ENCODE measurements around the gene LRRN1.

The LRRN1 gene

GRCh38 chr3:3799173-3800079 is at the start of gene LRRN1:
Gene LRRN1 (plus strand): TSS chr3:3799431. CDS start chr3:3844642, 45,211 bp downstream.
- in situ Hi-C loops (cut with HindIII; ENCODE audit: low sequenced_read_pairs) = no loop called here

- in situ Hi-C loops (cut with HindIII; ENCODE audit: low sequenced_read_pairs) = no loop called here
Observed at GRCh38 chr3:3753416-3753815, 45.8 kb upstream of the LRRN1 start.

- in situ Hi-C loops (cut with HindIII; ENCODE audit: low sequenced_read_pairs) = no loop called here
Observed at GRCh38 chr3:3765661-3766060, 33.6 kb upstream of the LRRN1 start.

GRCh38 chr3:3766140-3766539 is 33.1 kb upstream of the LRRN1 start:
- in situ Hi-C loops (cut with HindIII; ENCODE audit: low sequenced_read_pairs) = no loop called here

GRCh38 chr3:3771094-3771493 is 28.1 kb upstream of the LRRN1 start:
- in situ Hi-C loops (cut with HindIII; ENCODE audit: low sequenced_read_pairs) = no loop called here

GRCh38 chr3:3771567-3771966 is 27.7 kb upstream of the LRRN1 start:
- in situ Hi-C loops (cut with HindIII; ENCODE audit: low sequenced_read_pairs) = no loop called here

- in situ Hi-C loops (cut with HindIII; ENCODE audit: low sequenced_read_pairs) = no loop called here
Observed at GRCh38 chr3:3772338-3772737, 26.9 kb upstream of the LRRN1 start.

- in situ Hi-C loops (cut with HindIII; ENCODE audit: low sequenced_read_pairs) = no loop called here
Observed at GRCh38 chr3:3772920-3773319, 26.3 kb upstream of the LRRN1 start.

GRCh38 chr3:3776607-3777006 is 22.6 kb upstream of the LRRN1 start:
- in situ Hi-C loops (cut with HindIII; ENCODE audit: low sequenced_read_pairs) = no loop called here

GRCh38 chr3:3778216-3778615 is 21.0 kb upstream of the LRRN1 start:
- in situ Hi-C loops (cut with HindIII; ENCODE audit: low sequenced_read_pairs) = no loop called here

GRCh38 chr3:3778641-3779270 is 20.5 kb upstream of the LRRN1 start:
- in situ Hi-C loops (cut with HindIII; ENCODE audit: low sequenced_read_pairs) = no loop called here

- in situ Hi-C loops (cut with HindIII; ENCODE audit: low sequenced_read_pairs) = no loop called here
Observed at GRCh38 chr3:3782457-3782856, 16.8 kb upstream of the LRRN1 start.

- in situ Hi-C loops (cut with HindIII; ENCODE audit: low sequenced_read_pairs) = no loop called here
Observed at GRCh38 chr3:3783210-3783609, 16.0 kb upstream of the LRRN1 start.

GRCh38 chr3:3783696-3784095 is 15.5 kb upstream of the LRRN1 start:
- in situ Hi-C loops (cut with HindIII; ENCODE audit: low sequenced_read_pairs) = no loop called here

GRCh38 chr3:3792391-3792790 is 6.8 kb upstream of the LRRN1 start:
- in situ Hi-C loops (cut with HindIII; ENCODE audit: low sequenced_read_pairs) = no loop called here

- in situ Hi-C loops (cut with HindIII; ENCODE audit: low sequenced_read_pairs) = no loop called here
Observed at GRCh38 chr3:3798631-3799113, 559 bp upstream of the LRRN1 start.

- in situ Hi-C loops (cut with HindIII; ENCODE audit: low sequenced_read_pairs) = no loop called here
Observed at GRCh38 chr3:3800080-3800455, 837 bp downstream of the LRRN1 start.

GRCh38 chr3:3800685-3801493 is 1.7 kb downstream of the LRRN1 start:
- in situ Hi-C loops (cut with HindIII; ENCODE audit: low sequenced_read_pairs) = no loop called here

GRCh38 chr3:3801494-3801841 is 2.2 kb downstream of the LRRN1 start:
- in situ Hi-C loops (cut with HindIII; ENCODE audit: low sequenced_read_pairs) = no loop called here

GRCh38 chr3:3802046-3802445 is 2.8 kb downstream of the LRRN1 start:
- in situ Hi-C loops (cut with HindIII; ENCODE audit: low sequenced_read_pairs) = no loop called here

GRCh38 chr3:3804560-3804959 is 5.3 kb downstream of the LRRN1 start:
- in situ Hi-C loops (cut with HindIII; ENCODE audit: low sequenced_read_pairs) = no loop called here

Data from endothelial cell of hepatic sinusoid (primary cell).